HCT116 (cell line): ENCODE results near the gene AFAP1. TPM values are rescaled to one million over a fixed set of nuclear protein-coding genes. Genes with fewer than 3 reads are reported as not detected.

ENCODE experiments used
- ATAC-seq: fragments of 200-7000 bp; cut with Tn5 transposase; 2 replicates; pipeline ENCODE4 v1.9.1; 2020; ENCODE audit warnings: mild to moderate bottlenecking, moderate library complexity
- BruUV-seq: library from RNA; stranded (reverse); fragments of 400-500 nt; replicated peaks from 2 replicates; lab custom pipeline; 2021; lab: Mats Ljungman, UMichigan
- CTCF ChIA-PET: fragments of 300-600 bp; sonication (Branson Sonifier 250); formaldehyde crosslinking; loops from one replicate; lab custom pipeline; 2021; ENCODE audit warnings: antibody characterized with exemption; lab: Charles Lee
- POLR2A ChIA-PET: fragments of 300-600, 350-600 bp; sonication (Branson Sonifier 250); formaldehyde crosslinking; loops from one replicate; lab custom pipeline; 2021; ENCODE audit warnings: antibody characterized with exemption; lab: Charles Lee
- RAD21 ChIA-PET, 2 experiments: fragments of 300-600 bp; sonication (Branson Sonifier 250); formaldehyde crosslinking; loops; one replicate each; lab custom pipeline; 2023; ENCODE audit warnings: low total read pairs in 2 of 2; ENCODE audit not compliant: uncharacterized antibody in 2 of 2, unreplicated experiment in 2 of 2, low non-redundant PET in 1 of 2; lab: Charles Lee
- DNase-seq: peaks from one replicate; pipeline ENCODE4 v3.0.0-alpha.2; 2010; ENCODE audit warnings: low read depth, low spot score
- H2AFZ ChIP-seq: fragments of 200-600 bp; shearing (Covaris generic), sonication (generic); 2 replicates; pipeline ENCODE4 v1.6.1; 2017; ENCODE audit warnings: low read depth, mixed run types, mixed read lengths, antibody characterized with exemption, low read length; ENCODE audit not compliant: poor library complexity, severe bottlenecking
- H3K27ac ChIP-seq: 2 replicates; pipeline ENCODE4 v1.5.1; 2012; ENCODE audit warnings: low read depth, low read length
- H3K27me3 ChIP-seq: fragments of 200-600 bp; sonication (generic); 2 replicates; pipeline ENCODE4 v1.6.1; 2016; ENCODE audit warnings: mixed run types, low read length, mixed read lengths; ENCODE audit not compliant: insufficient read depth
- H3K36me3 ChIP-seq, 2 experiments: fragments of 200-500 bp in 1 of 2; fragments of 200-600 bp in 1 of 2; sonication (Bioruptor generic) in 1 of 2; sonication (generic) in 1 of 2; 2 replicates each; pipeline versions ENCODE4 v1.5.1 to v1.6.1; 2014 to 2016; ENCODE audit warnings: low read length in 2 of 2, inconsistent platforms in 1 of 2, mixed read lengths in 1 of 2, mixed run types in 1 of 2; ENCODE audit not compliant: insufficient read depth in 2 of 2, control insufficient read depth in 1 of 2
- H3K4me1 ChIP-seq, 2 experiments: fragments of 200-600 bp in 1 of 2; sonication (generic) in 1 of 2; 2 replicates each; pipeline versions ENCODE4 v1.5.1 to v1.6.1; 2012 to 2017; ENCODE audit warnings: low read length in 2 of 2, inconsistent platforms in 1 of 2, mild to moderate bottlenecking in 1 of 2, mixed read lengths in 1 of 2, mixed run types in 1 of 2, moderate library complexity in 1 of 2; ENCODE audit not compliant: insufficient read depth in 2 of 2, control insufficient read depth in 1 of 2
- H3K4me2 ChIP-seq: fragments of 200-600 bp; sonication (generic); 2 replicates; pipeline ENCODE4 v1.6.1; 2017; ENCODE audit warnings: mixed run types, low read length, mixed read lengths
- H3K4me3 ChIP-seq, 2 experiments: fragments of 200-600 bp in 1 of 2; sonication (generic) in 1 of 2; replicated peaks in 1 of 2; 2 replicates each; pipeline ENCODE4 v1.5.1; 2011 to 2016; ENCODE audit warnings: low read length in 2 of 2, control low read depth in 1 of 2, low read depth in 1 of 2, mild to moderate bottlenecking in 1 of 2, mixed read lengths in 1 of 2, mixed run types in 1 of 2
- H3K79me2 ChIP-seq: fragments of 200-600 bp; sonication (generic); 2 replicates; pipeline ENCODE4 v1.6.1; 2017; ENCODE audit warnings: mild to moderate bottlenecking, mixed run types, low read length, moderate library complexity, mixed read lengths; ENCODE audit not compliant: insufficient read depth
- H3K9ac ChIP-seq: fragments of 200-600 bp; sonication (generic); 2 replicates; pipeline ENCODE4 v1.6.1; 2016; ENCODE audit warnings: low read length, mixed read lengths
- H3K9me2 ChIP-seq: fragments of 200-600 bp; sonication (generic), shearing (Covaris generic); 2 replicates; pipeline ENCODE4 v1.6.1; 2017; ENCODE audit warnings: mixed run types, mild to moderate bottlenecking, moderate library complexity; ENCODE audit not compliant: insufficient read depth
- H3K9me3 ChIP-seq, 2 experiments: fragments of 200-500 bp in 1 of 2; fragments of 200-600 bp in 1 of 2; sonication (Bioruptor generic) in 1 of 2; sonication (generic) in 1 of 2; 2 replicates each; pipeline ENCODE4 v1.6.1; 2014 to 2017; ENCODE audit warnings: low read length in 2 of 2, mixed read lengths in 2 of 2, inconsistent platforms in 1 of 2, low read depth in 1 of 2, mild to moderate bottlenecking in 1 of 2, mixed run types in 1 of 2, moderate library complexity in 1 of 2; ENCODE audit not compliant: control insufficient read depth in 1 of 2, insufficient read depth in 1 of 2
- H4K20me1 ChIP-seq: fragments of 200-600 bp; sonication (generic), shearing (Covaris generic); 2 replicates; pipeline ENCODE4 v1.6.1; 2017; ENCODE audit warnings: mixed run types, mild to moderate bottlenecking, moderate library complexity; ENCODE audit not compliant: insufficient read depth
- CBX3 ChIP-seq: IDR thresholded peaks from 2 replicates; pipeline ENCODE4 v1.6.1; 2012; ENCODE audit warnings: low read depth
- CEBPB ChIP-seq: IDR thresholded peaks from 2 replicates; pipeline ENCODE4 v1.6.1; 2012; ENCODE audit warnings: low read depth
- CTCF ChIP-seq, 3 experiments: fragments of 200-600 bp in 1 of 3; sonication (generic) in 1 of 3; IDR thresholded peaks in 2 of 3; conservative IDR thresholded peaks in 1 of 3; 2 replicates each; pipeline ENCODE4 v1.5.1; 2012 to 2017; ENCODE audit warnings: low read depth in 2 of 3, low read length in 2 of 3, antibody characterized with exemption in 1 of 3, borderline replicate concordance in 1 of 3, control low read depth in 1 of 3, mild to moderate bottlenecking in 1 of 3, mixed read lengths in 1 of 3, mixed run types in 1 of 3, moderate library complexity in 1 of 3; ENCODE audit not compliant: insufficient read depth in 1 of 3
- EGR1 ChIP-seq: IDR thresholded peaks from 2 replicates; pipeline ENCODE4 v1.6.1; 2012; ENCODE audit warnings: low read depth
- ELF1 ChIP-seq: IDR thresholded peaks from 2 replicates; pipeline ENCODE4 v1.6.1; 2012; ENCODE audit warnings: low read depth, borderline replicate concordance
- EZH2 ChIP-seq: fragments of 200-600 bp; sonication (generic); IDR thresholded peaks from 2 replicates; pipeline ENCODE4 v1.6.1; 2017; ENCODE audit warnings: antibody characterized with exemption, mixed run types
- EZH2phosphoT487 ChIP-seq: fragments of 200-600 bp; IDR thresholded peaks from 2 replicates; pipeline ENCODE4 v1.6.1; 2018; ENCODE audit warnings: antibody characterized with exemption, borderline replicate concordance
- FOSL1 ChIP-seq: IDR thresholded peaks from 2 replicates; pipeline ENCODE4 v1.6.1; 2012; ENCODE audit warnings: low read depth
- JUND ChIP-seq: IDR thresholded peaks from 2 replicates; pipeline ENCODE4 v1.6.1; 2012
- POLR2AphosphoS5 ChIP-seq: IDR thresholded peaks from 2 replicates; pipeline ENCODE4 v1.6.1; 2011; ENCODE audit warnings: mild to moderate bottlenecking, low read depth, low read length, moderate library complexity
- RAD21 ChIP-seq: IDR thresholded peaks from 2 replicates; pipeline ENCODE4 v1.6.1; 2012; ENCODE audit warnings: low read depth, mild to moderate bottlenecking
- SP1 ChIP-seq: IDR thresholded peaks from 2 replicates; pipeline ENCODE4 v1.6.1; 2012; ENCODE audit warnings: low read depth
- SRF ChIP-seq: IDR thresholded peaks from 2 replicates; pipeline ENCODE4 v1.6.1; 2012; ENCODE audit warnings: low read depth
- TCF7L2 ChIP-seq: IDR thresholded peaks from 2 replicates; pipeline ENCODE4 v1.7.0; 2011; ENCODE audit warnings: borderline replicate concordance, inconsistent platforms; ENCODE audit not compliant: insufficient read depth, insufficient read length; ENCODE audit errors: extremely low read depth
- YY1 ChIP-seq: IDR thresholded peaks from 2 replicates; pipeline ENCODE4 v1.6.1; 2011; ENCODE audit warnings: low read length, low read depth, moderate library complexity, mild to moderate bottlenecking; ENCODE audit not compliant: insufficient replicate concordance; ENCODE audit errors: extremely low read depth
- ZBTB33 ChIP-seq: IDR thresholded peaks from 2 replicates; pipeline ENCODE4 v1.6.1; 2011; ENCODE audit warnings: mild to moderate bottlenecking, low read length, moderate library complexity; ENCODE audit not compliant: insufficient replicate concordance; ENCODE audit errors: extremely low read depth
- ZFX ChIP-seq: fragments of 450-650 bp; IDR thresholded peaks from 2 replicates; pipeline ENCODE4 v1.6.1; 2017
- ZNF274 ChIP-seq: fragments of 200-500 bp; sonication (Bioruptor generic); IDR thresholded peaks from 2 replicates; pipeline ENCODE4 v1.6.1; 2014; ENCODE audit warnings: mild to moderate bottlenecking, low read depth, low read length, inconsistent platforms
- intact Hi-C: fragments of 100-400 bp; cut with micrococcal nuclease; formaldehyde crosslinking; loops from 2 replicates; pipeline ENCODE4 v1.10.0; 2022
- total RNA-seq: library from RNA; stranded (reverse); gene quantifications from one replicate; pipeline ENCODE4 v1.2.1, GENCODE V29; 2021; ENCODE audit not compliant: unreplicated experiment
- TF ChIP-seq, protein P1 (sequence below): IDR thresholded peaks from 2 replicates; pipeline ENCODE4 v1.6.1; 2012
- TF ChIP-seq, protein P2 (sequence below): IDR thresholded peaks from 2 replicates; pipeline ENCODE4 v1.6.1; 2012

The AFAP1 gene
- total RNA-seq, 1 experiment from 2014 or later, result 19.4 TPM

DNA sequence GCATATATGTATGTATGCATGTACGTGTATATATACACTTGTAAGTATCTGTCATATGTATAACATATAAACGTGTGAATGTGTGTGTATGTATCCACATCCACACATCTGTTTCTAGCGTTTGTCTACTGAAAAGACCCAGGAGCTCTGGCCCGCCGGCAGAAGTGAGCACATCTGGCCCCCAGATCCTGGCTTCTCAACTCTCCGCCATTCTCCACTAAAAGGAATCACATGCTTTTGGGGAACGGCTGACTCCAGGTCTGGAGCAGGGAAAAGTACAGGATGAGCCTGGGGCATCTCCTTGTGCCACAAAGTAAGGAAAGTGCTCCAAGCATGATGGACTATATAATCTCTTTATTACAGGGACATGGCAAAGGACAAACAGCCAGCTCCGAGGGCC, 143.7 kb downstream of the AFAP1 start:
- POLR2A ChIA-PET, result no interaction called here
- Histone ChIP-seq H3K9ac (no peak overlapping the region), H3K9me3 (no peaks in the 10 kb centered on the region), H2AFZ (no peak overlapping the region), H3K27me3 (no peaks in the 10 kb centered on the region), H3K36me3 (peaks cover 9 to 12% of the 10 kb centered on the region in 2 experiments; a peak in 3 of 4 replicates), H3K4me3 (no peak overlapping the region), H3K9me2 (no peaks in the 10 kb centered on the region), H3K27ac (no peak overlapping the region), H3K4me2 (no peak overlapping the region), H3K79me2 (no peaks in the 10 kb centered on the region), H3K4me1 (no peaks in the 10 kb centered on the region), H4K20me1 (no peaks in the 10 kb centered on the region)
- DNase-seq, result no peak
- intact Hi-C loops, result no loop called here
- BruUV-seq, result no TSS peak
- ATAC-seq, result no peak
- TF ChIP-seq, protein P1, sequence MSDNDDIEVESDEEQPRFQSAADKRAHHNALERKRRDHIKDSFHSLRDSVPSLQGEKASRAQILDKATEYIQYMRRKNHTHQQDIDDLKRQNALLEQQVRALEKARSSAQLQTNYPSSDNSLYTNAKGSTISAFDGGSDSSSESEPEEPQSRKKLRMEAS, result no peak
- TF ChIP-seq, protein P2, sequence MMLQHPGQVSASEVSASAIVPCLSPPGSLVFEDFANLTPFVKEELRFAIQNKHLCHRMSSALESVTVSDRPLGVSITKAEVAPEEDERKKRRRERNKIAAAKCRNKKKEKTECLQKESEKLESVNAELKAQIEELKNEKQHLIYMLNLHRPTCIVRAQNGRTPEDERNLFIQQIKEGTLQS, result no peak
- no peak for TF ChIP-seq TCF7L2
- no peak for TF ChIP-seq JUND
- TF ChIP-seq YY1, result no peak
- no peak for TF ChIP-seq EZH2phosphoT487
- TF ChIP-seq CTCF (IDR thresholded peaks at IDR 0.05 in 2 of 3, conservative IDR thresholded peaks at IDR 0.05 in 1 of 3; ENCODE audit: borderline replicate concordance in 1 of 3, insufficient read depth in 1 of 3, low read depth in 2 of 3, low read length in 2 of 3), result no peak
- TF ChIP-seq FOSL1, result no peak
- no peak for TF ChIP-seq EGR1
- TF ChIP-seq SRF, result no peak
- no peak for TF ChIP-seq RAD21
- TF ChIP-seq CBX3, result no peak
- no peak for TF ChIP-seq SP1
- TF ChIP-seq ZFX, result no peak
- no peak for TF ChIP-seq CEBPB
- TF ChIP-seq EZH2, result no peak
- no peak for TF ChIP-seq ZBTB33
- TF ChIP-seq ZNF274, result no peak
- no peak for TF ChIP-seq POLR2AphosphoS5
- TF ChIP-seq ELF1, result no peak
- RAD21 ChIA-PET, result no interaction called here
- CTCF ChIA-PET, result no interaction called here
